Head of caudate nucleus (tissue), 42 donors: ENCODE measurements around the gene PPM1J.
A peak's percentile ranks its signal among the peaks of the same experiment; 100 is the strongest.

ENCODE experiments used
- DNase-seq, 42 donors: peaks; one replicate each; pipeline versions ENCODE4 v3.0.0 to v3.0.0-alpha.2; 2020 to 2021; ENCODE audit warnings: mixed read lengths in 7 of 42
- intact Hi-C: fragments of 100-400 bp; cut with DNase I; formaldehyde crosslinking; loops from one replicate; pipeline ENCODE4 v1.15.0; 2022

PPM1J gene

DNA sequence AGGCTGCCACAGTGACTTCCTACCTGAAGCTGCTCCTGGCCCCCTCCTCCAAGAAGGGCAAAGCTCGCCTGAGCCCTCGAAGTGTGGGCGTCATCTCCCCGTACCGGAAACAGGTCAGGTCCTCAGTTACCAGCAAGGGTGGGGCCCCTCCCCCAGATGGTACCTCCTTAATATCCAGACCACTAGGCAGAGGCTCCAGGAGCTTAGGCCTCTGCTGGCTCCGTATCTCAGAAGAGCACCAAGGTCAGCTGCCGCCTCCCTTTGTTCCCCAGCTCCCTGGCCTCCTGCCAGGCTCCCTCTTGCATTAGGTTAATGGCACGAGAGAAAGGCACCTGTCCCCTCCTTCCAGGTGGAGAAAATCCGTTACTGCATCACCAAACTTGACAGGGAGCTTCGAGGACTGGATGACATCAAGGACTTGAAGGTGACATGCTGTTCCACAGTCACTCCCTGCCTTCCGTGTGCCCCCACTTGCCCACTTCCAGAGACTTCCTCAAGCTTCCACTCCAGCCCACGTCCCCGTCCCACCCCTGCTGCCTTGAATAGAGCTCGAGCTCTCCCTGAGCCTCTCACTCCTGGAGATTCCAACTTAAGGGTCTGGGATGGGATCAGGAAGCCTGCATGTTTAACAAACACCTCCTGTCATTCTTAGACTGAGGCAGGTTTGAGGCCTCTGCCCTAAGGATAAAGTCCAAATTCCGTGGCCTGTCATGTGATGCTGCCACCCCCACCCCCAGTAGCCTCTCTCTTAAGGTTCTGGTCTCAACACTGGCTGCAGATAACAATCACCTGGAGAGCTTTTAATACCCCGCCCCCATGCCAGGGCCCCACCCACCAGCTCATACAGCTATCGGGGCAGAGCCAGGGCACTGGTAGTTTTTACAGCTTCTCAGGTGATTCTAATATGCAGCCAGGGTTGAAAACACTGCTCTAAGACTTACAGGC is 16.5 kb downstream of the PPM1J start:
- DNase-seq = peak in 1 of 42 donors; percentile 30
- intact Hi-C loops = no loop called here

DNA sequence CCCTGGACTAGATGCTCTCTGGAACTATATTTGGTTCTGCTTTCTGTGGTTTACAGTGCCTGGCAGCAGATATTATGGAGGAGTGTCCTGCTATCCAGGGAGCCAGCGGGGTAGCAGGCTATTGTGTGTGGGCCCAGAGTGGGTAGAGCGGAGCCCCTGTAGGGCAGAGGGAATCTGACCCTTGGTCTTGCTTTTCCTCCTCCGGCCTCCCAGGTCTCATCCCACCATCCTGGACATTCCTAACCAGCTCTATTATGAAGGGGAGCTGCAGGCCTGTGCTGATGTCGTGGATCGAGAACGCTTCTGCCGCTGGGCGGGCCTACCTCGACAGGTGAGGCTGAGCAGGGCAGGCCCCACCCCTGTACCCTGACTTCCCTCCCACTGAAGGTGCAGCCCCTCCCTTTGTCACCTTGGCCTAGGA is 17.3 kb downstream of the PPM1J start:
- peak in 2 of 42 donors; percentile 3 to 19 for DNase-seq

GRCh38 chr1:112696578-112697314 is 18.4 kb downstream of the PPM1J start:
- intact Hi-C loops = no loop called here
- peak in 2 of 42 donors; percentile 2 to 20 for DNase-seq

More for the DNA sequence above, 17.3 kb downstream of the PPM1J start:
- intact Hi-C loops = no loop called here

DNA sequence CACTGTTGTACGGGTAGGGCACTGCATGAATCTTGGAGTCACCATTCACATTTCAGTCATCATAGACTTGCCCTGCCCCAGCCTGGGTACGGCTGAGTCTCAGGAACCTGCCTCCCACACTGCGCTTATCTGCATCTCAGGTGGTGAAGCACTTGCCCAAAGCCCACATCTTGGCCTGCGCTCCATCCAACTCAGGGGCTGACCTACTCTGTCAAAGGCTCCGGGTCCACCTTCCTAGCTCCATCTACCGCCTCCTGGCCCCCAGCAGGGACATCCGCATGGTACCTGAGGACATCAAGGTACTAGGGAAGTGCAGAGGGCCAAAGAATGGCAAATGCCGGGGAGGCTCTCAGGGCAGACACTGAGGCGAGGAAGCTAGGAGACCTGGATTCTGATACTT is 19.9 kb downstream of the PPM1J start:
- intact Hi-C loops = no loop called here
- DNase-seq = peak in 1 of 42 donors; percentile 14

DNA sequence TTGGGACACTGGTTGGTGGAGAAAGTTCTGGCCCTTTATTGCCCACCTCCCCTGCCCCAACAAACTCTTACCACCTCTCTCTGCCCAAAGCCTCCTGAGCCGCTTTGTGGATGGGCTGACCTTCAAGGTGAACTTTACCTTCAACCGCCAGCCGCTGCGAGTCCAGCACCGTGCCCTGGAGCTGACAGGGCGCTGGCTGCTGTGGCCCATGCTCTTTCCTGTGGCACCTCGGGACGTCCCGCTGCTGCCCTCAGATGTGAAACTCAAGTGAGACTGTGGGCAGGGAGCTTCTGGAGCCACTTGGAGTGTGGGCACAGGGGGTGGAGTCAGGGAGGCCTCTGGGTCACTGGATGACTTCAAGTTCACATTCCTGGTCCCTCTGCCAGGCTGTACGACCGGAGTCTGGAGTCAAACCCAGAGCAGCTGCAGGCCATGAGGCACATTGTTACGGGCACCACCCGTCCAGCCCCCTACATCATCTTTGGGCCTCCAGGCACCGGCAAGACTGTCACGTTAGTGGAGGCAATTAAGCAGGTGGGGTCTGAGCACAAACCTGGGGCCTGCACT is 20.7 kb downstream of the PPM1J start:
- intact Hi-C loops = no loop called here
- DNase-seq = peak in 1 of 42 donors; percentile 20

GRCh38 chr1:112693821-112694220 is 21.3 kb downstream of the PPM1J start:
- peak in 1 of 42 donors; percentile 18 for DNase-seq
- intact Hi-C loops = no loop called here

- peak in 1 of 42 donors; percentile 3 for DNase-seq
- intact Hi-C loops = no loop called here
Observed at GRCh38 chr1:112692681-112693080, 22.5 kb downstream of the PPM1J start.

DNA sequence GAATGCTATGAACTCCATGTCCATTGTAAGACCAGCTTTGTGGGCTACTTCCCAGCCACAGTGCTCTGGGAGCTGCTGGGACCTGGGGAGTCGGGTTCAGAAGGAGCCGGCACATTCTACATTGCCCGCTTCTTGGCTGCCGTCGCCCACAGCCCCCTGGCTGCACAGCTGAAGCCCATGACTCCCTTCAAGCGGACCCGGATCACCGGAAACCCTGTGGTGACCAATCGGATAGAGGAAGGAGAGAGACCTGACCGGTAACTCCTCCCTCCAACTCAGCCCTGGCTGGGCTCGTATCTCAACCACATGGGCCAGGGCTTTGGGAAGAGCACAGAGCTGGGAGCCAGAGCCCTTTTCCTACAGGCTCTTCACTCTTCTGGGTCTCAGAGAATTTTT is 25.3 kb downstream of the PPM1J start:
- peak in 1 of 42 donors; percentile 38 for DNase-seq
- intact Hi-C loops = no loop called here

DNA sequence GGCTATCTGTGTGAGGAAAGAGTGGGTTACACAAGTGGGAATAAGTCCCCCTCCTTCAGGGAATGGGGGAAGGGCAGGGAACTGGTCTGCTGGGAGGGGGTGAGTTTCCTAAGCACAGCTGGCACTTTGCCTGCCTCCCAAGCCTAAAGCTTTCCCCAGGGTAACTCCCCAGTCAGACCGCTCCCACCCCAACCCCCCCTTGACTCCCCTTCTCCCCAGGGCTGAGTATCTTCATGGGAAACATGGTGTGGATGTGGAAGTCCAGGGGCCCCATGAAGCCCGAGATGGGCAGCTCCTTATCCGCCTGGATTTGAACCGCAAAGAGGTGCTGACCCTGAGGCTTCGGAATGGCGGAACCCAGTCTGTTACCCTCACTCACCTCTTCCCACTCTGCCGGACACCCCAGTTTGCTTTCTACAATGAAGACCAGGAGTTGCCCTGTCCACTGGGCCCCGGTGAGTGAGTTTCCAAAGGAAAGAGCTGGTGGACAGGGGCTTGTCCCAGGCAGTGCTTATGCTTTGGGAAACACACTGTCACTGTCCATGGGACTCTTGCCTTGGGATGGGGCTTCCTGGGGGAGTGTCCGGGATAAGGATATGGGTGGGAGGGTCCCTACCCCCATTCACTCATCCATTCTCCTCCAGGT is 25.8 kb downstream of the PPM1J start:
- DNase-seq = peak in 1 of 42 donors; percentile 21

DNA sequence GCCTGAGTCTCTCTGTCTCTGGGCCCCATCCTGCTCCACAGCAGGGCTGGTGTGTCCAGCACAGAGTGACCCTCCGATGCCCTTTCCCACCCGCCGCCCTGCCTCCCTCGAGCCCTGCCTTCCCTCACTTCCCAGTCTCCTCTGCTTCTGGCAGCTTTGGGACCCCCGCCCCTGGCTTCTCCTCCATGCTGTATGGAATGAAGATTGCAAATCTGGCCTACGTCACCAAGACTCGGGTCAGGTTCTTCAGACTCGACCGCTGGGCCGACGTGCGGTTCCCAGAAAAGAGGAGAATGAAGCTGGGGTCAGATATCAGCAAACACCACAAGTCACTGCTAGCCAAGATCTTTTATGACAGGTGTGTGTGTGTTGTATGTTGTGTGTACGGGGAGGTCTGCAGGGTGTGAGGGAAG is 26.3 kb downstream of the PPM1J start:
- DNase-seq = peak in 1 of 42 donors; percentile 24
- intact Hi-C loops = no loop called here

More for the DNA sequence above, 25.8 kb downstream of the PPM1J start:
- intact Hi-C loops = no loop called here

DNA sequence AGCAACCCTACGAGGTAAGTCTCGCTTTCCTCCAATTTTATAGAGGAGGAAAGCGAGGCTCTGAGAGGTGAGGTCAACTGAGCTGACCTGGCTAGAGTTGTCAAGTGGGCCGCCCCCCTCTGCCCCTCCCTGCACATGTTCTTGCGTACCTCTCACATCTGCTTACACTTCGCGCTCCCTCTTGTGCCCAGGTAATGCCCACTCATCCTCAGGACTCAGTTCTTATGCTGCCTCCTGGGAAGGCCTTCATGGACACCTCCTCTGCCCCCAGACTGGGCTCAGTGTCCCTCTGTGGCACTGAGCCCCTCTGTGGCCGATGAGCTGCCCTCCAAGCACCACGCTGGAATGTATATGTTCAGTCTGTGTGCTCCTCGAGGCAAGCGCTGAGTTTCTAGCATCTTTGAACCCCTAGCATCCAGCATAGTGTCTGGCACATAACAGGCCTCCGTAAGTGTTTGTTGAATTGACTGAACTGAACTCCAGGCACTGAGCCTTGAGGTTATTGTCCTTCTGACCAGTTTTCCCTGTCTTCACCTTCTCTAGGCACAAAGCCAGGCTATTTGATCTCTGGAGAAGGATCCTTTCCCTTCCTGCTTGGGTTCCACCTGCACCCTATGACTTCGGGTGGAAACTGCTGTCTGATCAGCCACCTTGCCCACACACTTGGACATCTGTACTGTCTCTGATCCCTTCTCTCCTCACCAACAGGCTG is 27.2 kb downstream of the PPM1J start:
- no peak for DNase-seq
- intact Hi-C loops = no loop called here

GRCh38 chr1:112687361-112687760 is 27.8 kb downstream of the PPM1J start:
- no peak for DNase-seq
- intact Hi-C loops = no loop called here

GRCh38 chr1:112686835-112687234 is 28.3 kb downstream of the PPM1J start:
- DNase-seq = no peak
- intact Hi-C loops = no loop called here

- intact Hi-C loops = no loop called here
- DNase-seq = no peak
Observed at GRCh38 chr1:112686417-112686816, 28.7 kb downstream of the PPM1J start.

GRCh38 chr1:112685913-112686312 is 29.2 kb downstream of the PPM1J start:
- intact Hi-C loops = no loop called here
- DNase-seq = no peak

- no peak for DNase-seq
- intact Hi-C loops = loop anchor here (5.0 kb wide), 1 partner anchor 34 kb away; no protein-coding TSS in a partner anchor
Observed at GRCh38 chr1:112678605-112679004, 36.5 kb downstream of the PPM1J start.

DNA sequence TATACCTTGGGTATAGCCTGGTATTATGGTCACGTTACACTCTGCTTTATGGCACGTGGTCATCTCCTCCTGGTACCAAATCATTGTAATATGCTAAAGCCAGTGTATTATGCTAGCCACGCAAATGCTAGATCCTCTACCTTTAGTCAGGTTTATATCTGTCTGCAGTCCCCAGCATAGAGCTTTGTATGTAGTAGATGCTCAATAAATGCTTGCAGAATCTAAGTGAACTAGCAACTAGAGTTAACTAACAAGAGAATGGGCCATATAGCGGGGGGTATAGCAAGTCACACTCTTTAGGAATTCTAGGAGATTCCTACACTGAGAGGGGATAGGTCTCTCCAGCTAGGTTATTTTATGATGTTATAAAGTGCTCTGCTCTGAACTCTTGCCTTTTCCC is 37.6 kb downstream of the PPM1J start:
- no peak for DNase-seq
- intact Hi-C loops = loop anchor here (5.0 kb wide), 1 partner anchor 35 kb away; no protein-coding TSS in a partner anchor

GRCh38 chr1:112676543-112676942 is 38.6 kb downstream of the PPM1J start:
- no peak for DNase-seq
- intact Hi-C loops = loop anchor here (5.0 kb wide), 1 partner anchor 36 kb away; no protein-coding TSS in a partner anchor
